GM18868 (cell line): ENCODE measurements around the gene KRTAP4-9.
"Not testable (repeated sequence)": the region's sequence is repeated elsewhere in the genome, so short reads cannot be mapped to it uniquely, and the experiment has no call there.

Source experiments
- ATAC-seq: cut with Tn5 transposase; IDR thresholded peaks from one replicate; pipeline ENCODE4 v1.9.1; 2021; ENCODE audit warnings: mild to moderate bottlenecking, moderate library complexity; ENCODE audit not compliant: unreplicated experiment

Gene KRTAP4-9

DNA sequence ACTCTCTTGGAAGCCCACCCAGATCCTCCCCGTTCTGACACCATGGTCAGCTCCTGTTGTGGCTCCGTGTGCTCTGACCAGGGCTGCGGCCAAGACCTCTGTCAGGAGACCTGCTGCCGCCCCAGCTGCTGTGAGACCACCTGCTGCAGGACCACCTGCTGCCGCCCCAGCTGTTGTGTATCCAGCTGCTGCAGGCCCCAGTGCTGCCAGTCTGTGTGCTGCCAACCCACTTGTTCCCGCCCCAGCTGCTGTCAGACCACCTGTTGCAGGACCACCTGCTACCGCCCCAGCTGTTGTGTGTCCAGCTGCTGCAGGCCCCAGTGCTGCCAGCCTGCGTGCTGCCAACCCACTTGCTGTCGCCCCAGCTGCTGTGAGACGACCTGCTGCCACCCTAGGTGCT, at the start of gene KRTAP4-9:
Gene KRTAP4-9 (plus strand): TSS at position 43 of the 400 bp plus-strand sequence. CDS start 0 bp downstream, at position 43.
- not testable (repeated sequence) for ATAC-seq

DNA sequence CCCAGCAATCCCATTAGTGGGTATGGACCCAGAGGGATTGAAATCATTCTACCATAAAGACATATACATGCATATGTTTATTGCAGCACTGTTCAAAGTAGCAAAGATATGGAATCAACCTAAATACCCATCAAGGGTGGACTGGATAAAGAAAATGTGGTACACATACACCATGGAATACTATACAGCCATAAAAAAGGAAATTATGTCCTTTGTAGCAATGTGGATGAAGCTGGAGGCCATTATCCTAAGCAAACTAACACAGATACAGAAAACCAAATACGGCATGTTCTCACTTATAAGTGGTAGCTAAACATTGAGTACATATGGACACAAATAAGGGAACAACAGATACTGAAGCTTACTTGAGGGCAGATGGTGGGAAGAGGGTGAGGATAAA, 47.6 kb upstream of the KRTAP4-9 start:
- no peak for ATAC-seq

DNA sequence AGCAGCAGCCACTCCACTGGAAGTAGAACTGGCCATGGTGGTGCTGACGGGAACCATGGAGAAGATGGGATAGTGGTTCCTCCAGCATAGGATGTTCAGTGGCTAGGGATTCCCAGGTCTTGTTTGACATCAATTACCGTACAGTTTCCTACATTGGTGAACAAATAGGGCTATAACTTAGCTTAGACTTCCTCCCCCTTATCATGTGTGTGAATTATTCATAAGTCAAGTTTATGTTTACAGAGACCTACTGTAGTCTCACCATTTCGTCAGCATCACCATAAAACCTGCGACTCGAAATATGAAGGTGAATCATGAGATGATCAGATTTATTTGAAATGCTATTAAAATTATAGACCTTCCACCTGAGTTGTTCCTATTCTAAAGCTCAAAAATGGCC, 46.4 kb upstream of the KRTAP4-9 start:
- no peak for ATAC-seq

DNA sequence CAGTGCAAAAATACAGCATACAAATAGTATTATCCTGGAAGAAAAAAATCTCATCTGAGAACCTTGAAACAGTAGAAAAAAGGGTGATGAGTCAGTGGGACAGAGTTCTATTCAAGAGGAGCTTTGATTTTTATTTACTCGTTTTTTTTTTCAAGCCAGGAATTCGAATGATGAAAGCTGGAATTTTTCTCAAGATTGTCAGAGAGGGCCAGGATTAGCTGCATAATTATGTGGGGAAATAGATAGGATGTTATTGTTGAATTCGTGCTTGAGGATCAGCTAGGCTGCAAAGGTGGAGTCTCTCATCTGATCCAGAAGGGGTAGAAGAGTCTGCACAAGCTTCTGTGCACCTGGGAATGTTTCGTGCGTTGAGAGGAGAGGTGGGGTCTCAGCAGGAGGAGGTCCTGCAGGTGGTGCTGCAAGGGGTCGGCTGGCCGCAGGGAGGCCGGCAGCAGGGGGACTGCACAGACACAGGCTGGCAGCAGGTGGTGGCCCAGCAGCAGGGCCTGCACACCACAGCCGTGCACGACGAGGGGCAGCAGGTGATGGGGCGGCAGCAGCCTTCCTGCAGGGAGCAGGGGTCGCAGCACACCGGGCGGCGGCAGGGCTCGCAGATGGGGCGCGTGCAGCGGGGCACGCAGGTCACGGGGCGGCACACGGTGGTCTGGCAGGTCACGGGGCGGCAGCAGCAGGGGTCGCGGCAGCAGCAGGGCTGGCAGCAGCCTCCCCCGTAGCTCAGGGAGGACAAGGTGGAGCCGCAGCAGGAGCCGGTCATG, 45.7 kb upstream of the KRTAP4-9 start:
- ATAC-seq: not testable (repeated sequence)

DNA sequence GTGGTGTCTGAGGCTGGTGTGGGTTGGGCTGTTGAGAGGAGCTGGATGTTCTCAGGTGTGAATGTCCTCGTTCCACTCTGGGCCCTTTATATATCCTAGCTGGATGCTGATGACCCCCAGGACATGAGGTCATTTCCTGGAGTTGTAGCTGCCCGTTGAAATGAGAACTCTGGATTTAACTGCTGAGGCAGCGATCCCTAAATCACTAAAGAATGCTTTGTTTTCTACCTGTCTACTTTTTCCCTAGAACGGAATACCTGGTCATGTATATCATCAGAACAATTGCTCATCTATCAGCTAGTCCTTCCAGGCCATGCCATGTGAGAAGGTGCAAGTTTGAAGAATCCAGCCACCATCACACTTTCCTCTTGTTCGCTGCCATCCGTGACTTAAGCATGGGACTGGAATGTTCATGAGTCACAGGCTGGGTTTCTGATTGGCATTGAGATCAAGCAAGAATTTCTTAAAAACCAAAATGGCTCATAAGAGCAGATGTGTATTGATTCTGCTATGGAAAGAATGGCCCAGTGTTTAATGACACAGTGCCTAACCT, 45.1 kb upstream of the KRTAP4-9 start, which contains the start of gene KRTAP2-3:
Gene KRTAP2-3 (minus strand): TSS at position 63 of the 553 bp plus-strand sequence. CDS start 64 bp downstream, outside the sequence.
- ATAC-seq: no peak

DNA sequence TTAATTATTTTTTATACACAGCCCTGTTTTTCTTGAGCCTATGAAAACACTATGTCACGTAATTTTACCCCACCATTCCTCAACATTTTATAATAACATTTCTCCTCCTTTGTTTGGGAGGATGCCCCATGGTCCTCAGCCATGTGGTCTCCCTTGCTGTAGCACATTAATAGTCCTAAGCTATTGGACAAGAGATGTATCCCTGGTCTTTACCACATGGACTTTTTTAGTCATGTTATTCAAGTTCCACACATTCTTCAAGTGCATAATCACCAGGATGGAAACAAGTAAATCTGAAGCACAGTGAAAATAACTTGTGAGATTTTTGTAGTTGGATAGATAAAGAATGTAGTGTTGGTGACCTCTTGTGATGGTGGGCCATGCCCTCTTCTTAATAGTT, 43.2 kb upstream of the KRTAP4-9 start:
- ATAC-seq: no peak

DNA sequence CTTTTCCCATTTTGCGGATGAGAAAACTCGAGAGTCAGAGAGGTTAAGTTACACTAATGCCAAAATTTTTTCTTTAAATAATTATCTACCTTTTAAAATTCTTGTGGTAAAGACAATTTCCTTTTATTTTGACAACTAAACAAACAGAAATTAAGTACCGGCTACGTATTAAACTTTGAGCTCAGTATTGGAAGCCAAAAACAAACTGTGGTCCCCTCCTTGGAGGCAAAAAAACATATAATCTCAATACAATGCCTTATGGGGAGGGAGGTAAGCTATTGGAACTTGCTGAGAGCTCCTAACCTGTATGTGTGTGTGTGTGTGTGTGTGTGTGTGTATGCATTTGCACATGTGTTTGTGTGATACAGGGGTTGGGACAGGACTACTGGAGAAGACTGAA, 41.7 kb upstream of the KRTAP4-9 start:
- no peak for ATAC-seq

DNA sequence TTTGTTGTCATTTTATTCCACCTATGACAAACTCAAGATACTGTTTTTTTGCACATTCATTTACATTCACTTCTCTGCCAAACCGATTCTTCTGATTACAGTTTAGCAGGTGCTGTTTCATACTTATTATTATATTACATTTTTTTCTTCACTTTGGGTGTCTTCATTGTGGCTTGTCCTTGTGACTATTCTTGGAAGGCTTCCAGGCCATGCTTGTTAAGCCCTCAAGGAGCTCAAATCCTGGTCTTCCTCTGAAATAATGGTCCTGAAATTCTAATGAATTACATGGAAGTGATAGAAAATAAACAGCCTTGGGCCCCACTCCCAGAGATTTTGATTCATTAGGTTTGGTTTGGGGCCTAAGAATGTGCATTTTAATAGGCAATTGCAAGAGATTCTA, 40.9 kb upstream of the KRTAP4-9 start:
- no peak for ATAC-seq

DNA sequence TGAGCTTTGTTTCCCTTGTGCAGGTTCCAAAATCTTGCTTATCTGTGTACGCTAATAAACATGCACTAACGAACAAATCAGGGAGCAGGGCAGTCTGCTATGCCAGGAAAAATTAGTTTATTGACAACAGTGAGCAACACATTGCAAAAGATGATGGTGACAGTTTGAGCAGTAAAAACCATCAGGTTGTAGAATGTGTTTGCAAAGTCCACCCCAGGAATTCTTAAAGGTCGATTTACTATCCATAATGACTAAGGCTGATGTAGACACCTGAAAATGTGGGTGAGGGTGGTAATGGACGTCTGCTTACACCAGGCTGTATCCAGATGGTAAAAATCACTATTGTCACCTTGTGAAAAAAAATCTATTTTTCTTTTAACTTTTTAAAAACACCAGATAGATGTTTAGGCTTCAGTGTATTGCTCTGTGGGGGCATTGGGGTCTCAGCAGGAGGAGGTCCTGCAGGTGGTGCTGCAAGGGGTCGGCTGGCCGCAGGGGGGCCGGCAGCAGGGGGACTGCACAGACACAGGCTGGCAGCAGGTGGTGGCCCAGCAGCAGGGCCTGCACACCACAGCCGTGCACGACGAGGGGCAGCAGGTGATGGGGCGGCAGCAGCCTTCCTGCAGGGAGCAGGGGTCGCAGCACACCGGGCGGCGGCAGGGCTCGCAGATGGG, 40.0 kb upstream of the KRTAP4-9 start:
- not testable (repeated sequence) for ATAC-seq

DNA sequence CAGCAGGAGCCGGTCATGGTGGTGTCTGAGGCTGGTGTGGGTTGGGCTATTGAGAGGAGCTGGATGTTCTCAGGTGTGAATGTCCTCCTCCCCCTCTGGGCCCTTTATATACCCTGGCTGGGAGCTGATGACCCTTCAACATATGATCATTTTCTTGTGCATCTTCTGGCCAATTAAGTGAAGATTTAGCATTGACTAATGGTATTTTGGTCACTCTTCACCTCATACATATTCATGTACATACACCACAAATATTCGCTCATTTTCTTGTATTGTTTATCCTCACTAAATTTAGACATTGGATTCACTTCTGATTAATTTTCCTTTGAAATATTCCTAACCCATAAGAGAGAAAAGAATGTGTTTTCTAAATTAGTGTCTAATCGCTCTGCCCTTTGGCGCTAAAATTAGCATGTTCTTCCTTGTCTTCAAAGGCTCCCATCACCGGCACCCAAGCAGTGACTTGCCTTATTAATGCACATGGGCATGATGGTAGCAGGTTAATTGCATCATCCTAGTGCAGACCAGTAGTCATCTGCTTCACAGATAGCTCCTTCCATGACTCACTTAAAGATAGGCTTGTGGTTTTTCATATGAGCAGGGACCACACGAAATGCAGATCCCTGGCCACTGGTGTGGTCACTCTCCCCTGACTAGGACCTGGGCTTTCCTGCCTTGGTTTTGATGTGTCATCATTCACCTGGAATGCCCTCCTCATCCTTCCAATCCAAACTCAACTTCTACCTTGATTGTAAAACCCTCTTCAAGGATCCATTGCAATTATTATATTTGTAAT, 39.2 kb upstream of the KRTAP4-9 start, which contains the start of gene KRTAP2-4:
Gene KRTAP2-4 (minus strand): TSS at position 51 of the 796 bp plus-strand sequence. CDS start 34 bp downstream, at position 17.
- ATAC-seq: no peak

DNA sequence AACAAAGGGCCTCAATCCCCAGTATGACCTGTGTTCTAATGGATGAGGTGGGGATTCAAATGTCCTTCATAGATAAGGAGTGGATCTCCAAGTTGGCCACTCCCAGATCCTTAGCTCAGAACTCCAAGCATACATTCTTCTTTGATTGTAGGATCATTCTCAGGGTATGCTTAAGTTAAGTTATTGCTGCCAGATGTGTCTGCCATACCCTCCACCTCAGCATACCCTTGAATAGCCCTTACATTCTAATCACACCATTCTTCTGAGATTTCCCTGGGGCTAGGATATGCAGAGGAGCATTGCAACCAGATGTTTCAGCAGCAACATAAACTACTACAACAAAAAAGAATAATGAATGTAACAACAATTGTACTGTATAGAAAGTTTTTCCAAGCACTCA, 37.9 kb upstream of the KRTAP4-9 start:
- no peak for ATAC-seq

DNA sequence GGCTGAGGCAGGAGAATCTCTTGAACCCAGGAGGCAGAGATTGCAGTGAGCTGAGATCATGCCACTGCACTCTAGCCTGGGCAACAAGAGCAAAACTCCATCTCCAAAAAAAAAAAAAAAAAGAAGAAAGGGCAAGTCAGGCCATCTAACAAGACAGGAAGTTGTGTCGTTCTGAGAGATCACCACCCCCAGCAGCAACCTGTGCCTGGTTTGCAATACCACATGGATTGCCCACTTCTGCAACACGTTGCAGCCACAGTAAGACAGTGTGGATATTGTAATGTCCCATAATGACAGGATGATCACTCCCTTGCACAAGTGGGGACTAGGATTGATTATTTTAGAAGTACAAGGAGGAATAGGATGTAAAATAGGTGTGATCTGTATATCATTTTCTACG, 36.2 kb upstream of the KRTAP4-9 start:
- no peak for ATAC-seq

DNA sequence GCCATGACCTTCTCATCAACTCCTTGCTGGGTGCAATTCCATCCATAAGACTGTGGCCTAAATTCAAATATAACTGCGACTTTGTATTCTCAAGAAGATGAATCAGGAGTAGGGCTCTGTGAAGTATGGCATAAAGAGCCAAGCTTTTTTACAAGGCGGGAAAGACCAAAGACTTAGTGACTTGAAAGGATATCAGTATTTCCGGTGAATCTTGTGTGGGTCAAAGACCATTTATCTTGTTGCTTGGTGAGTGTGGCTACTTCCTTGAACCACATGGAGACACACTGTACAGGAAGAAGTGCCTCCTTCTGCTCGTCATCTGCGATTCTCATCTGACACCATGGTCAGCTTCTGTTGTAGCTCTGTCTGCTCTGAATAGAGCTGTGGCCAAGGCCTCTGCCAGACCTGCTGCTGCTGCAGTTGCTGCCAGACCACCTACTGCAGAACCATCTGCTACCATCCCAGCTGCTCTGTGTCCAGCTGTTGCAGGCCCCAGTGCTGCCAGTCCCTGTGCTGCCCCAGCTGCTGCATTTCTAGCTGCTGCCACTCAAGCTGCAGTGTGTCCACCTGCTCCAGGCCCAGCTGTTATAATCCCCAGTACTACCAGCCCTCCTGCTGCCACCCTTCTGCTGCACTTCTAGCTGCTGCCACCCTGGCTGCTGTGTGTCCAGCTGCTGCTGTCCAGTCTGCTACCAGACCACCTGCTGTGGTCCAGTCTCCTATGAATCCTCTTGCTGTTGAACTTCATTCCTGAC, 33.4 kb upstream of the KRTAP4-9 start:
- no peak for ATAC-seq

DNA sequence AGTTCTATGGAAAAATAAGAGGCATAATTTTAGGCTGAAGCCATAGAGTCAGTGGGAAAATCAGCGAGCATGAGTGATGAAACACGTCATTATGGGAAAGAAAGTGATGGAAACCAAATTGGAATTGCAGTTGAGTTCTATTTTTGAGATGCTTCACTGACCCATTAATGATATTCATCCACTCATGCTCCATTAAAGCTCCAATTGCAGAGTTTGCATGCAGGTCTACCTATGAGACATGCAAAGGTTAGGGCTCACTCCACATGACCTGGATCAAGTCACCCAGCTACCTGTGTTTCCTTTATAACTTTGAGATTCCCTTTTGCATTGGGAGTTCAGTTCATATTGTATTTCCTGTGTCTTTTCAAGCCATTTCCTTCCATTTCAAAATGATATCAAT, 31.5 kb upstream of the KRTAP4-9 start:
- no peak for ATAC-seq

DNA sequence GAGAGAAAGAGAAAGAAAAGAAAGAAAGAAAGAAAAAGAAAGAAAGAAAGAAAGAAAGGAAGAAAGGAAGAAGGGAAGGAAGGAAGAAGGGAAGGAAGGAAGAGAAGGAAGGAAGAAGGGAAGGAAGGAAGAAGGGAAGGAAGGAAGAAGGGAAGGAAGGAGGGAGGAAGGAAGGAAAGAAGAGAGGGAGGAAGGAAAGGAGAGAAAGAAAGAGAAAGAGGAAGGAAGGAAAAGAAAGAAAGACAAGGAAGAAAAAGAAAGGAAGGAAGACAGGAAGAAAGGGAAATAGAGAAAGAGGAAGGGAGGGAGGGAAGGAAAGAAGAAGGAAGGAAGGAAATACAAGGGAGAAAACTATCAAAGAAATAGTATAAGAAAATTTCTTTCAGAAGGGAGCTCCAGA, 28.4 kb upstream of the KRTAP4-9 start:
- no peak for ATAC-seq

DNA sequence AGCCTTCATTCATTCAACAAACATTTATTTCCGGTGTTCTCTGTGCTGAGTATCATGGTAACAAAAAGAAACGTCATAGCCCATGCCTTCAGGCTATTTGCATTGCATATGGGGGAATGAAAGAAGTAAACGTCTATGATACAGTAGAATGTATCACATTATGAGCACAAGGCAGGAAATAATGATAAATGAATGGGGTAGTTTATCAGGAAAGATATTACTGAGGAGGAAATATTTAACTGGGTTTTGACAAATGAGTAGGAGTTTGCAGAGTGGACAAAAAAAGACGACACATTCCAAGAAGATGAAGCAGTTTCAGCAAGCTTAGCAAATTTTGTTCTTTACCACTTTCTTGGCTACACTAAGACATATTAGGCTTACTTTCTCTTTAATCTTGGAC, 22.6 kb upstream of the KRTAP4-9 start:
- no peak for ATAC-seq

DNA sequence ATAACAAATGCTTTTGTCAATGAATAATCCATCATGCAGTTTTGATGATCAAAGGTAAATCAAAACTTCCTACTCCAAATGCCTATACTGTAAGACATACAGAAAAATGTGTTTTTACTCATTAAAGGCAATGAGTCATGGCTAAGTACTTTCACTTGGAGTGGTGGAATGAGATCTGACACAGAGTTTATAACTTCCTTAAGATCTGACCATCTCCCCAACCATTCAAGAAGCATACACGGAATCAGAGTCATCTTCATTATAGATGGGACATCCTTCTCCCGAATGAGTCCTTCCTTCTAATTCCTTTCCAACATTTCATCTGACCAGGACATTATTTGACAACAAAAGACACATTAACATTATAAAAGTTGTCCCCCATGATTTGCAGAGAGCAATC, 21.8 kb upstream of the KRTAP4-9 start:
- not testable (repeated sequence) for ATAC-seq

DNA sequence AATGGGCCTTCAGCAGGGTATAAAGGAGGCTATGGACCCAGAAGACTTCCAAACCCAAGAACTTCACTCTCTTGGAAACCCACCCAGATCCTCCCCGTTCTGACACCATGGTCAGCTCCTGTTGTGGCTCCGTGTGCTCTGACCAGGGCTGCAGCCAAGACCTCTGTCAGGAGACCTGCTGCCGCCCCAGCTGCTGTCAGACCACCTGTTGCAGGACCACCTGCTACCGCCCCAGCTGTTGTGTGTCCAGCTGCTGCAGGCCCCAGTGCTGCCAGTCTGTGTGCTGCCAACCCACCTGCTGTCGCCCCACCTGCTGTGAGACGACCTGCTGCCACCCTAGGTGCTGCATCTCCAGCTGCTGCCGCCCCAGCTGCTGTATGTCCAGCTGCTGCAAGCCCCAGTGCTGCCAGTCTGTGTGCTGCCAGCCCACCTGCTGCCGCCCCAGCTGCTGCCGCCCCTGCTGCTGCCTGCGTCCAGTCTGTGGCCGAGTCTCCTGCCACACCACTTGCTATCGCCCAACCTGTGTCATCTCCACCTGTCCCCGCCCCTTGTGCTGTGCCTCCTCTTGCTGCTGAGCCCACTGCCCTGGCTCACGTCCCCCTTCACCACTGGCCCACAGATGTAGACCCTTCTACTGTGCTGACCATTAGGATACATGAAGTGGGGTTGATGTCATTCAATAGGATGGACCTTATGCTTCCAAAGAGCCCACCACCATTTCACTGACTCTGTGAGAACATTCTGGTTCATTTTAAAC, 20.9 kb upstream of the KRTAP4-9 start, which contains the start of gene KRTAP4-7:
Gene KRTAP4-7 (plus strand): TSS at position 51 of the 757 bp plus-strand sequence. CDS start 57 bp downstream, at position 108.
- ATAC-seq: not testable (repeated sequence)

DNA sequence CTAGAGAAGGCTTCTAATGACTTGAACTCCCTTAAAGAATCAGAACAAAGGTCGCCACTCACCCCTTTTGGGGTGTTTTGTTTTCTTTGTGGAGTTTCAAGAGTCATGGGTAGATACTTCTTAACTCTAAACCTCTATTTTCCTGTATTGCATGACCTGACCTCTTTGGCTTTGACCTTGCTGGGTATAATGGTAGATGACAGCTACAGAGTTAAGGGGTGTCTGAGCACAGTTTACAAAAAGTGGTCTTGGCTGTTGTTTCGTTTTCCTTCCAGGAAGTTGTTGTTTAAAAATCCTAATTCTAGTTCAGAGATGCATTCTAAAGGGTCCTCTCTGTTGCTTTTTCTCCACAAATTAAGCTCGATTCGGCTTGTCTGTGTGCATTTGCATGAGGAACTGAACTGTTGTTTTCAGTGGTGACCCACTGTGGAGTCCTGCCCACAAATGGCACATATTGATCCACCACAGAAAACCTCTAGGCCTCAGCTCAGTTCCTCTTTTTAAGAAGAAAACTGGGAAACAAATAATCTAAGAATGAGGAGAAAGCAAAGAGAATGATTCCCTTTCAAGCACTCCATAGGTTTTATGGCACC, 16.3 kb upstream of the KRTAP4-9 start:
- not testable (repeated sequence) for ATAC-seq
